Measurements from ENCODE around the gene POP5.

DNA sequence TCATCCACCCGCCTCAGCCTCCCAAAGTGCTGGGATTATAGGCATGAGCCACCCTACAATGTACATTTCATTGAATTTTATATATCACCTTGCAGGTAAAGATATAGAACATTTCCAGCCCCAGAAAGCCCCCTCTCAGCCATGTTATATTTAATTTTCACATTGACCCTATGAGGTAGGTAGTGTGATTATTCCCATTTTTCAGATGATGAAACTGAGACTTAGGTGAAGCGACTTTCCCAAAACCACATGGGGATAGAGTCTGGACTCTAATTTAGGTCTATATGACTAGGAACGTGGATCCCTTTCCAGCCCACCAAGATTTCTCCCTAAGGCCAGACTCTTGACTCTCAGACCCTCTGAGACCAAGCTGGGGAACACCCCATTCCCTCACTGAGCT, 15.7 kb upstream of the POP5 start:
- TF ChIP-seq POLR2AphosphoS5 (IDR thresholded peaks at IDR 0.05; ENCODE audit: borderline replicate concordance, low read depth, low read length) = no peak
- no peak for TF ChIP-seq EZH2 (IDR thresholded peaks at IDR 0.05)
- no peak for TF ChIP-seq FOXP2 (optimal IDR thresholded peaks at IDR 0.05; ENCODE audit: control extremely low read depth, extremely low read length, insufficient read depth)

Measured in SK-N-MC (cell line).